Activated CD4-positive, alpha-beta T cell treated with anti-CD3 and anti-CD28 coated beads, Interleukin-2, amount 50 U/mL, for 16 hours (primary cell): ENCODE measurements around the gene ITGBL1.

Source experiments
- DNase-seq: peaks from one replicate; pipeline ENCODE4 v3.0.0-alpha.2; 2020

ITGBL1 gene, protein sequence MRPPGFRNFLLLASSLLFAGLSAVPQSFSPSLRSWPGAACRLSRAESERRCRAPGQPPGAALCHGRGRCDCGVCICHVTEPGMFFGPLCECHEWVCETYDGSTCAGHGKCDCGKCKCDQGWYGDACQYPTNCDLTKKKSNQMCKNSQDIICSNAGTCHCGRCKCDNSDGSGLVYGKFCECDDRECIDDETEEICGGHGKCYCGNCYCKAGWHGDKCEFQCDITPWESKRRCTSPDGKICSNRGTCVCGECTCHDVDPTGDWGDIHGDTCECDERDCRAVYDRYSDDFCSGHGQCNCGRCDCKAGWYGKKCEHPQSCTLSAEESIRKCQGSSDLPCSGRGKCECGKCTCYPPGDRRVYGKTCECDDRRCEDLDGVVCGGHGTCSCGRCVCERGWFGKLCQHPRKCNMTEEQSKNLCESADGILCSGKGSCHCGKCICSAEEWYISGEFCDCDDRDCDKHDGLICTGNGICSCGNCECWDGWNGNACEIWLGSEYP

DNA sequence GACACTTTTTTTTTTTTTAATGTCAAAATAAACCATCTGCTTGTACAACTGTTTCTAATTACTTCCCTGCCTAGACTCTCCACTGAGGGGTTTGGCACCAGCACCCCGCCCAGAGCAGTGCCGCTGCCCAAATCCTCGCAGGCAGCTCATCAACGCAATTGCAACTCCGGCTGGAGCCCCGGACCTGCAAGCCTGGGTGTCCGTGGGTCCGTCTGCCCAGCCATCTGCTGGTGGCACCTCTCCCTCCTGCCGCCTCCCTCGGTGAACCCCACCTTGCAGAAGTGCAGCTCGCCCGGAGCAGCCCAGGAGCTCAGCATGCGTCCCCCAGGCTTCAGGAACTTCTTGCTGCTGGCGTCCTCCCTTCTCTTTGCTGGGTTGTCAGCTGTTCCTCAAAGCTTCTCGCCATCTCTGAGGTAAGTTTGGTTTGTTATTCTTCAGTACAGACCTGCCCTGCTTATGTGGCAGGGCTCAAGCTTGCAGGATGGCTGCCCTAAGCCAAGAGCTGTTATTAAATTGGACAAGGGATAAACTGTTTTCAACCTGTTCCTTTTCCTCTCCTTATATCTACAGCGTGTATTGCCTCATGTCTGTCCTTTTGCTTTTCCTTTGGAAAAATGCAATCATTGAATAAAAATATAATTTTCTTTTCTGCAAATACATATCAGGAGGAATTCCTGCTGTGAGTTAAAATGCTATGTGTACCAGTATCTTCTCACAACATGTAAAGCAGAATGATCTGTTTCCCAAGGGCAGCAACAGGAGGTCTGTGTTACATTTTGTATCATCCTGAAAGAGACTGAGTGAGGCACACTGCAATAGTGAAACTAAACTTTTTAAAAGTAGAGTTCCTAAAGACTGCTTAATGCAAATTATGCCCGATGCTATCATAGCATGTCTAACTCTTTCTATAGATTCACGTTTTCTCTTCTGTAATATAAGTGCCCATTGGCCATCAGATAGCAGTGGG, at the start of gene ITGBL1:
TSS of gene ITGBL1 (plus strand) at position 157 of the 967 bp plus-strand sequence. CDS start at position 316, 159 bp downstream.
- DNase-seq = no peak

DNA sequence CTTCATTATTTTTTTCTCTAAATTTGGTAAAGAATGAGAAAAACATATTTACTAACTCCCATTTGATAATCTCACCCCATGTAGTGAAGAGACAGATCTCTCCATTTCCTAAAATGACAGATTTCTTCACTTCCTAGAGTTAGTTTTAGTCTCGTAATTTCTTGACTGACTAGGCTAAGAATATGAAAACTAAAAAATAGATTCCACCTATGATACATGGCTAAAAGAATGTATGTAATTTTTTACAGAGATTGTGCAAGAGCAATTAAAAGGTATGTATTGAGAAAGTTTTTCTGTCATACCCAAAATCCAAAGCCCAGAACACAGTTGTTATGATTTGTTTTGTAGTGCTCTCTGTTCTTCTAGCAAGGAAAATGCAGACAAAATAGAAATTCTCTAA, 45.7 kb upstream of the ITGBL1 start:
- DNase-seq = no peak

DNA sequence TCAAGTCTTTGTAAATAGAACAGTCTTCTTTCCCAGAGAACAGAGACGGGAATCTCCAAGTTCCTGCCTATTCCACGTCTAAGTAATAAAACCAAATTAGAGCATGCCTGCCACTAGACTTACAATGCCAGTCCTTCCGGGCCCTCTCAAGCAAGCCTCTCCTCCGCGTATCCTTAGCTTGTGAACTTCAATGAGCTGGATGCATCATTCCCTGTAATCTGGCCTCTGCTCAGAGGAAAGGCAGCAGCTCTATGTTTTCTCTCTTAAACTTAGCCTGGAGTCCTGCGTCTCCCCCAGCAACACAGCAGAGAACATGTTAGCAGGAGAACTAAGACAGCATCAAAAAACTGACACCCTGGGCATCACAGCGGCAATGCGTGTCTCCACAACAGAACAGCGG, 44.3 kb upstream of the ITGBL1 start:
- no peak for DNase-seq

DNA sequence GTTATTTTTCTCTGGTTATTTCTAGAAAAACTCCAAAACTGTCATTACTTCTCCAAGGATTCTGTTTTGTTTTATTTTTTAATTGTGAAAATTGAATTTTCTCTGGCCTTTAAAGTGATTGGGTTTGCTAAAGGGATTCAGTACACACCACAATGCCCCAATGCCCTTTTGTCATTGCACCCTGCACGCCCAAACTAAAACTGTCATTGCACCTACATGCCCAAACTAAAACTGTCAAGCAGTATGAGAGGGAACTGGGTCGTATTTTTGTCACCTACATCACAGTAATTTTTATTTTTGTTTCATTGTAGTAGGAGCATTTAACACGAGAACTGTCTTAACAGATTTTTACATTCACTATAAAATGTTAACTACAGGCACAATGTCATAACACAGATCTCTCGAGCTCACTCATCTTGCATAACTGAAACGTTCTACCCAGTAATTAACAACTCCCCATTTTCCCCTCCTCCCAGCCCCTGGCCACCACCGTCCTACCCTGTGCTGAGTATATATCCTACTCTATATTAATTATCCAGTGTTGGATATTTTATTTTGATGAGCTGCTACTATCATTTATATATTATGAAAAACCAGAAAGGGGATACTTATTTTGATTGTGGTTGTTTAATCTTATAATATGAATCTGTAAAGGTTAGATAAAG, 43.4 kb upstream of the ITGBL1 start:
- no peak for DNase-seq

DNA sequence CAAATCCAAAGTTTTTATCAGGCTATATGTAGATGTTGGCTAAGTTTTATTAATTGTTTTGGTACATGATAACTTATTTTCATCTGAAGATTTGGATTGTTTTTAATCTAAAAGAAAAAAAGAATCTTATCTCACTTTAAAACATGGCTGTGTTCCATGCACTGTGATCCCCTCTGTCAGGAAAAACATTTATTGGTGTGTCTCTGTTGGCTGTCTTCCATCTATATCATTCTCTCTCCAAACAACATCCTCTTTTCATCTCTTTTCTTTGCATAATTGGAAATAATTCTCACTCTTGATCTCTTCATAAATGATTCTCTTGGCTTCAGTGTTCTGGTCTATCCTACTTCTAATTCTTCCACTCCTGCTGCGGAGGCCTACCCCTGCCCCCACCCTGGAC, 40.4 kb upstream of the ITGBL1 start:
- no peak for DNase-seq

DNA sequence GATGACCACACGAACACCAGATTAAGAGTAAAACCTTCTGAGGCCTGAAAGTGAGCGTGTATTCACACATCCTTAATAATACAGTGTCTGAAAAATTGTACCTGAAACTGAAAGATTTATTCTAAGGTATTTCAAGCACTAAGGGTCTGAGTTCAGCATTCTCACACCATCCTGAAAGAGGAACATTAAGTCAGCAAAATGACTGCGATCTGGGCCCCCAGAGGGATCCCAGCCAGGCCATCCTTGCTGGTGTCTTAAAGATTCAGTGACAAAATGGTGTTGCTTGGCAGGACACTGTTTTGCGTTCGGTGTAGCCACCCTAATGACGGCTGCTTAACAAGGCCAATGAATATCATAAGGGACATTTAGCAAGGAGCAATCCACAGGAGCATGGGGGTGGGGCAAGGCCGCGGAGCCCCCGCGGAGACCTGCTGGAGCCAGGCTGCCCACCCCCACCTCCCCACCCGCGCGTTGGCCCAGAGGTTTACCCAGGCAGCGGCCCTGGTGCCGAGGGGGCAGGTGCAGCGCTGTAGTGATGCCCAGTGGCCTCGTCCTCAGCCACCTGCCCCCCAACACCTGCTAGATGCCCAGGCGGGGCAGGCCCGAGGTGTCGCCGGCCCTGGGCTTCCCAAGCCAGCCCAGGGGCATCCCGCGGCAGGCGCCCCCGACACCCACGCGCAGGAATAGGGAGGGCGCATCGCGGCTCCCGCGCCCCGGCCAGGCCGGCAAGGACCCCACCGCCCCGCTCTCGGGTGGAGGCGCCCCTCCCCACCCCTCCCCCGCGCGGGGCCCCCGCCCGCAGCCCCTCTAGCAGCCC, 36.9 kb upstream of the ITGBL1 start:
- no peak for DNase-seq

DNA sequence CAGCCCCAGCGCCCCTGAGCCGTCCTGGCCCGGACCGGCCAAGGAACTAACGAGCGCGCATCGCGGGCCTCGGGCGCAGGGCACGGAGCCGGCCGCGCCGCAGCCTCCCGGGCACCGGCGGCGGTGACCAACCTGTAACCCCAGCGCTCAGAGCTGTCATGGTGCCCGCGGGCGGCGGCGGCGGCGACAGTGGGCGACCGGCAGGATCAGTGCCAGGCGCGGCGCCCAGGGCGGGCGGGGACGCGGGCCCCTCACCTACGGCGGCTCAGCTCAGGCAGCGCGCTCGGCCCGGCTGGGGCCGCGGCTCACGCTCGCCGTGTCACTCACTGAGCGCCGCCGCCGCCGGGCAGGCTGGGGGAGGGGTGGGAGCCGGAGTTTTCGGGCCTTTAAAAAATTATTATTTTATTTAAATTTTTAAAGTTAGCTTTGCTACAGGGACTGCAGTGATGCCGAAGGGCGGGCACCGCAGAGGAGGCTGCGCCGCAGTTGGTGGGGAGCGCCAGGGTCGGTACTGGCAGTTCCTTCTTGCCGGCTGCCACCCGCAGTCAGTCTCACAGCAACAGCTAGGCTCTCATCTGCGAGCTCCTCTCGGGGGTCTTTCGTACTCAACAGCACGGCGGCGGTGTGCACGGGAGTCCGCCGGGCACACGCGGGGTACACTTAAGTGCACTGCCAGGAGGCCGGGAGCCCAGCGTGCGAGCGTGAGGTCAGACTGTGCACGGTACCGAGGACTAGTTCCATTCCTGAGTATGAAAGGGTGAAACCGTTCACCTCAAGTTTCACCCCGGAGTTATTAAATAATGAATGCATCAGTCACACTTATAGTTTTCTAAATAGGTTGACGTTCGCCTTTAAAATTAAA, 36.1 kb upstream of the ITGBL1 start, which contains the start of gene NALCN:
TSS of gene NALCN (minus strand) at position 328 of the 862 bp plus-strand sequence. CDS start 17,382 bp downstream, outside the sequence.
- no peak for DNase-seq

DNA sequence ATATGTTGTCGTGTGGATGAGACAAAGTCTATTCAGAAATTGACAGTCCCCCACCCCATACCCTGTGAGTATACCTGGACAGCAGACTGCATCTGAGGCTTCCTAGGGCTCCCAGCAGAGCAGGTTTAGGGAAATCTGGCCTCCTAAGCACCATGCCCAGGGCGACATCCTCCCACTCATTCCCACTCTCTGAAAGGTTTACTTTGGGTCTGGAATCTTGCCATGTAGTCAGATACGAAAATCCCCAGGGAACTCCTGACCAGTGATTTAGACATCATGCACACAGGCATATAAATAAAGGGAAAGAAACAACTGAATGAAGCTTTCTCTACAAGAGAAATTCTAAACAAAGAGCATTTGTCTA, 35.5 kb upstream of the ITGBL1 start:
- DNase-seq = no peak

DNA sequence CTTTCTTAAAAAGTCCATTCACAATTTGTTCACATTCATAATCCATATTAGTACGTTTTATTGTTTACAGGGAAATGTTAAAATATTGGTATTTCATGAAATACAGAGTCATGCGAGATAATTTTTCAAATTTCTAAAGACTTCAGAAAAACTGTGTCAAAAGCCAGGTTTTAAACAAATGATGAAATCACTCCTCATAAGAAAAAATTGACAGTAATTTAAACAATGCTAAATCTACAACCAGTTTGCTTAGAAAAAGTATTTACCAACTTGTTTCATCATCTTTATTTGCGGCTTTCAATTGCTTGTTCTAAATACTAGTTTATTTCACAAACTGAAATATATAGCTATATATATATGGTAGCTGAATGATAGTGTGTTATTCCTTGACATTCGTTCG, 35.0 kb upstream of the ITGBL1 start:
- no peak for DNase-seq

DNA sequence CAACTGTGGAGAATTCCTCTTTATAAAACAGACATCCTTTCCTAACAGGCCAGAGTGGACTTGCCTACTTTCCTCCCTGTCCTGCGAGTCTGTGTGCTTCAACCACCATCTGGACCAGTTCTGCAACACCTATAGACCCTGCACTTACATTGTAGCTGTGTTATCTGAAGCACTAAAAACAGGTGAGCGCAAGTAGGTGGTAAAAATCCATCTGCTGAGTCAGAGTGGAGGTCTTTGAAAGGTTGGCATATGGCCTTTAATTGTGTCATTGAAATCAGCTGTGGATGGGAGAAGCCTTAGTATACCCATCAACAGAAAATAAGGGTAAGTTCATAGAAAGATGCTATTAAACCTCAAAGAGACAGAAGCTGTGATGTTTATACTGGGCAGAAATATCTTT, 28.6 kb upstream of the ITGBL1 start:
- DNase-seq = no peak

DNA sequence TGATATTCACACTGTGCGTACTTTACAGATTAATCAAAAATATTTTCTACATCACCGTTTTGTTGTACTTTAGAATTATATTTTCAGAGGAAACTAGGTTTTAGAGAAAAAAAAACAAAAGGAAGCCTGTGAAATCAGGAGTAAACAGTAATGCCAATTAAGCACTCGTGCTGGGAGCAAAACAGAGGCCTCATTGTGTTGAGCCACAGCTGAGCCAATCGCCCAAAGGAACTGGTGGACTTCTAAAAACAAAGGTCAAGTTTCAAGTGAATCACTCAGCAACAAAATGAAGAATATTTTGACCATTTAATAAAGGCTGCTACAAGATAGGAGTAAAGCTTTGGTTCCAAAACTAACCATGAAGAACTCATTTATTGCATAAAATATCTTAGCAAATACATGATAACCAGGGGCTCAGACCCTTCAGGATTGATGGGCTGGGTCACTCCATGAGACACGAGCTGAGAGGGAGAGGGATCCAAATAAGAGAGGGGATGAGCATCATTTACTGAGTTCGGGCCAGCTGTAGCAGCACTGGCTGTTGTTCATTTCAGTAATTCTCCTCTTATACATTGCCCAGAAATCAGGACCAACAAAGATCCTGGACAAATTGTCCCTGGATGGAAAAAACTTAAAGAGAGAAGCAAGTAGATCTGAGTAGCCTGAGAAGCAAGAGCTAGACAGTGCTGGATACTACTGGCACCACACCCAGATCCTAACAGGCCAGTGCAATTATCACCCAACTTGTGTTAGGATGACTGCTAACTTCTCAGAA, 27.9 kb upstream of the ITGBL1 start:
- no peak for DNase-seq

DNA sequence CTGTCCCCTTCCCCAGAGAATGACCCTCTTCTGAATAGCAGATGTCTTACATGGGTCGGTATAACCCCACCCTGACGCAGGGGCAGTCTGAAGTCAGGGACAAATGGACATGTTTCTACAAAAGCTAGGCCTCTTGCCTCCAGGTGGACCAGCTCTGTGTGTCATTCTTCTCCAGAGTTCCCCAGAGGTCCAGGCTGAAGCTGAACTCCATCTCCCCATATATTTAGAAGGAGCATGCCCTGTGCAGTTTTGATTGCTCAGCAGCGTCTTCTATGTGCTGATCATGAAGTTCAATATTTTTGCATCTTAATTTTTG, 27.4 kb upstream of the ITGBL1 start:
- DNase-seq = no peak

DNA sequence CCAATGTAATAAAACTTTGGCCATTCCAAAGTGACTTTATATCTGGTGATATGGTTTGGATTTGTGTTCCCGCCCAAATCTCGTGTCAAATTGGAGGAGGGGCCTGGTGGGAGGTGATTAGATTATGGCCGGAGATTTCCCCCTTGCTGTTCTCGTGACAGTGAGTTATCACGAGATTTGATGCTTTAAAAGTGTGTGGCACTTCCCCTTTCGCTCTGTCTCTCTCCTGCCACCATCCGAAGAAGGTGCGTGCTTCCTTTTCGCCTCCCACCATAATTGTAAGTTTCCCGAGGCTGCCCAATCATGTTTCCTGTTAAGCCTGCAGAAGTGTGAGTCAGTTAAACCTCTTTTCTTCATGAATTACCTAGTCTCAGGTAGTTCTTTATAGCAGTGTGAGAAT, 26.9 kb upstream of the ITGBL1 start:
- no peak for DNase-seq

DNA sequence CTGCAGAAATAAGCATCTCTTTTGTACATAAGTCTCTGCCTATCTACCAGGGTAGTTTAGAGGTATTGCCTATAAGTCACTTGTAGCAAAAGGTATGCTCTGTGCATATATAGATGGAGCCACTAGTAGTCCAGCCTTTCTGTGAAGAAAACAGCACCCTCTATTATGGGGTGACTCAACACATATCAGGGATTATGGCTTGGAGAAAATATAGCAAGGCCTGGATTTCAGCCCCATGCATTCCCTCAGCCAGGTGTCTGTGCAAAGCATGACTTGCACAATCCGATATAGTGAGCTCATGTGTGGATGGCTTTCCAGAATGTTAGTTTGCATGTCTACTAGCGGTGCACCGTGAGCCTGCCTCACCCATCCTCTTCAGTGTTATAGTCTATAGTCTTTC, 22.7 kb upstream of the ITGBL1 start:
- DNase-seq = no peak

DNA sequence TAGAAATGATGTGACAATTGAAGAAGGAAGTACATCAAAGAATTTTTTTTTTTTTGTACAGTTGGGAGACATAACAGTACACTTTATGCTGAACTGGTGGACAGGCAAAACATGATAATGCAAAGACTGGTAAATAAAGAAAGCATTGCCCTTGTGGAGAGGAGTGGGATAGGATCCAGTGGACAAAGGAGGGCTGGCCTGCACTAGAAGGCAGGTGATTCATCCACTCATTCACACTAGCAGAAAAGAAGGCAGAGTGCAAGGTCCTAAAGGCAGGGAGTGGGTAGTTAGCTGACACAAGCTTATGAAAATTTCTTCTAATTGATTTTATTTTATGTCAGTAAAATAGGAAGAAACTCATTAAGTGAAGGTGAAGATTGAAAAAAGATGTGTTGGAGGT, 18.6 kb upstream of the ITGBL1 start:
- no peak for DNase-seq

DNA sequence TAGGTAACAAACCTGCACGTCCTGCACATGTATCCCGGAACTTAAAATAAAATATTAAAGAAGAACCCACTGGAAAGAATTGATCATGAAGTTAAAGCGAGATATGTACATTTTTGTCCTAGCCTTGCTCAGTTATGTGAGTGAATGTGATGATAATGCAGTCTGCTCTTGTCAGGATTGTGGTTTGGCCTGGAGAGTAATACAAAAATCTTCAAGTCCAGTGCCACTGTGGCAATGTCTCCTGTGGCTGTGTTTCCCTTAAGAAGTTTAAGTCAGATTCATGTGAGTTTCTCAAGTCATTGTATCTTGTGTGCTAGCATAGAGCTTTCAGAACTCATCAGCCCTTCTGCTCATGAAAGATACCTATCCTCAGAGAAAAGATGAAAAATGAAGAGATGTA, 18.0 kb upstream of the ITGBL1 start:
- DNase-seq = no peak

DNA sequence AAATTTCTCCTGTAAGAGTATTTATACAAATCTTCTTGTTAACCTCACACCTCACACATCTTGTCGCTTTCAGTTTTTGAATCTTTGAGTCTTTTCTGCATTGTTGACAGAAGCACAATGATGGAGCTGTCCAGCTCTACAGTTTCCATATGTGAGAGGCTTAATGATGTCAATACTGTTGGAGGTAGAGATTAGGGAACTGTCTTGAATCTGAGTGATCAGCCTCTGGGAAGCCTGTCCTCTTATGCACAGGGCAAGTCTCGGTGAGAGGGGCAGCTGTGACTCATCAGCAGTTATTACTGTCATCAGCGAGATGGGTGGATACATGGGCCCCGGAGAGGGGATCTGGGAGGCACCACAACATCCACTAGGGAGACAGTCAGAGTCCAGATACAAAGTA, 4.6 kb upstream of the ITGBL1 start:
- no peak for DNase-seq

DNA sequence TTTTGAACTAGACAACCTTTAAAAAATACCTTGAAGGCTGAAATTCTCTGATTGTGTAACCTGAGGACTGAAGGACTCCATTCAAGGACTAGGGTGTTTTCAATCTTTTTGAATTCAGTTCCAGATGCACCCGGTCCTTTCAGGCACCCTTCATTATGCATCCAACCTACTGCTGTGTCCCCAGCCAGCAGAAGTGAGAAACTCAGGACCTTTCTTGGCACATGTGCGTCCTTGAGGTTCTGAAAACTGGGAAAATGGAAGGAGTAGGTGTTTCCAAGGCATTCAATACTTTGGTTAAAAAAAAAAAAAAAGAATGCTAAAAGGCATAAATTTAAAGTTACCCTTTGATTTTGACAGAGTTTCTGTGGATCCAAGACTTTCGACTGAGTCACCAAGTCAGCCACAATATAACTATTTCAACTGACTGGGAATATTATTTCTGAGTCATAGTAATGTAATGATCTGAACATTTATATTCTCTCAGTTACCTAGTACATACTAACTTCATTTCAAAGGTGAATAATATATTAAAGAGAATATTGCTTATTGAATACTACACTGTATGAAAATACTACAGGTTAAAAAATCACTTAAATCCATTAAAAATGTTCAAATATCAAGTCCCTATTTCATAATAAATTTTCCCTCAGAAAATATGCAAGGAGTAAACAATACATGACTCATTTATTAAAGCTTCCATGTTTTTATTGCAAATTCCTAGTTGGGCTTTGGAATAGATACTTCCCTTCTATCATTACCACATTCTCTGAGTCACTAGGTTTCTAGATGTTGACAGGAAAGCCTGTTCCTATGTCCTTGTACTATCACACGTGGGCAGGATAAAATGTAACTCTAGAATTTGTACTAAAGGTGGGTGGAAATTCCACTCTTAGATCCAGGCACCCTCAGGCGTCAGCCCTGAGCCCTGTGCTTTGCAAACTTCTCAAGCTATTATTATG, 2.4 kb upstream of the ITGBL1 start:
- DNase-seq = no peak

DNA sequence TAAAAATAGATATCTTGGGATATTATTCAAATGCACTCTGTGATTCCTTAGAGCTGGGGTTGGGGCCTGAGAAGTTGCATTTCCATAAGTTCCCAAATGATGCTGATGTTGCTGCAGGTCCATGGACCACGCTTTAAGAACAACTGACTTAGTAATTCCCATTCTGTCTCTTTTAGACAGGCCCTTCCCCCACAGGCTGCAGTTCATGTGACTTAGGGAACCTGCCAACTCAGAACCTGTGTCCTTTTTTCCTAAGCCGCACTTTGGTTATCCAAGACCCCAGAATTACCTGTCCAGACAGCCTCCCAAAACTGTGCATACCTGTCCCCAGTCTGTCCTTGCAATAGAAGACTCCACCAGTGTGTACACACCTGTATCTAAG, 1.7 kb upstream of the ITGBL1 start:
- DNase-seq = no peak
